ENCODE measurements around the gene DHRS11. TPM values are rescaled to one million over a fixed set of nuclear protein-coding genes. Genes with fewer than 3 reads are reported as not detected.

The DHRS11 gene, protein sequence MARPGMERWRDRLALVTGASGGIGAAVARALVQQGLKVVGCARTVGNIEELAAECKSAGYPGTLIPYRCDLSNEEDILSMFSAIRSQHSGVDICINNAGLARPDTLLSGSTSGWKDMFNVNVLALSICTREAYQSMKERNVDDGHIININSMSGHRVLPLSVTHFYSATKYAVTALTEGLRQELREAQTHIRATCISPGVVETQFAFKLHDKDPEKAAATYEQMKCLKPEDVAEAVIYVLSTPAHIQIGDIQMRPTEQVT
- total RNA-seq: 100 to 1,000 TPM in 3 of 4 donors, 10 to 100 TPM in 1; 93.1 to 307 (median 214) TPM

DNA sequence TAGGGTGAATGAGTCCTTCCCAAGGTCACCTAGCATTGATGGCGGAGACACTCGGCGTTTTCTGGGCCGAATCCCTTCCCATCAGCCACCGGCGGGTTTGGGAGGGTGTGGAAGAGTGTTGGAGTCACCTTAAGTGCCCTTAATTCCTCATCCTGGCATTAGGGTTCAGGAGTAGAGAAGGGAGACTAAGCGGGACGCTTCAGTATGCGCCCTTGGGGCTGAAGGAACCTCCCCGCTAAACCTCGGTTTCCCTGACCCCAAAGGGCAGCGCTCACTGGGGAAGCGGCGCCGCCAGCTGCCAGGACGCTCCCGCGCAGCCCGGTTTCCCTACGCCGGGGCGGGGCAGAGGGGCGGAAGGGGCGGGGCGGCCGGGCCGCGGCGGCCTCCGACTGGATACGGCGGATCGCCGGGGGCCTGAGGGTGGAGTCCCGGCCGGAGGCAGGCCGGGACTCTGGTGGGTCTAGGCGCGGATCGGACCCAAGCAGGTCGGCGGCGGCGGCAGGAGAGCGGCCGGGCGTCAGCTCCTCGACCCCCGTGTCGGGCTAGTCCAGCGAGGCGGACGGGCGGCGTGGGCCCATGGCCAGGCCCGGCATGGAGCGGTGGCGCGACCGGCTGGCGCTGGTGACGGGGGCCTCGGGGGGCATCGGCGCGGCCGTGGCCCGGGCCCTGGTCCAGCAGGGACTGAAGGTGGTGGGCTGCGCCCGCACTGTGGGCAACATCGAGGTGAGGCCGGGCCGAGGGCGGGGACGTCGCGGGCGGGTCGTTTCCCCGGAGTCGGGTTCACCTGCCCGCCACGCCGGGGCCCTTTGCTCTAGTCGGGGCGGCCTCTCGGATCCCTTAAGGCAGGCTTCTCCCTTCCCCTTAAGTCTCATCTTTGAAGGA, at the start of gene DHRS11:
Gene DHRS11, plus strand, starts transcription at position 446 of the 882 bp plus-strand sequence. Its CDS starts 131 bp downstream, at position 577.
- in situ Hi-C loops (cut with MboI; ENCODE audit: low pct_ligation_motif_present in 1 of 4, low pct_unique_long_range_greater_than_20kb in 1 of 4, low sequenced_read_pairs in 3 of 4): no loop called here

DNA sequence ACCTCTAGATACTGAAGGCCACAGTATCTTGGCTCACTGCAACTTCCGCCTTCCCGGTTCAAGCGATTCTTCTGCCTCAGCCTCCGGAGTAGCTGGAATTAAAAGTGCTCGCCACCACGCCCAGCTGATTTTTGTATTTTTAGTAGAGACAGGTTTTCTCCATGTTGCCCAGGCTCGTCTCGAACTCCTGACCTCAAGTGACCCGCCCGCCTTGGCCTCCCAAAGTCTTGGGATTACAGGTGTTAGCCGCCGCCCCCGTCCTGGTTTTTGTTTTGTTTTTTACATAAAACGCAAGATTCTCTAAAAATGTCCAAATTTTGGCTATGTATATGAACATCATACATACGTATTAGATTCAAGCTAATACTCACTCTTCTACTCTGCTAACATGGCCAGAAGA, 48.9 kb upstream of the DHRS11 start:
- no peaks in the 10 kb centered on the region for H3K27me3 ChIP-seq
- TF ChIP-seq EP300 (IDR thresholded peaks at IDR 0.05; ENCODE audit: low read depth) (no peak), POLR2A (IDR thresholded peaks at IDR 0.05) (no peak), POLR2AphosphoS5 (IDR thresholded peaks at IDR 0.05) (no peak)
- TF ChIP-seq, protein P1, sequence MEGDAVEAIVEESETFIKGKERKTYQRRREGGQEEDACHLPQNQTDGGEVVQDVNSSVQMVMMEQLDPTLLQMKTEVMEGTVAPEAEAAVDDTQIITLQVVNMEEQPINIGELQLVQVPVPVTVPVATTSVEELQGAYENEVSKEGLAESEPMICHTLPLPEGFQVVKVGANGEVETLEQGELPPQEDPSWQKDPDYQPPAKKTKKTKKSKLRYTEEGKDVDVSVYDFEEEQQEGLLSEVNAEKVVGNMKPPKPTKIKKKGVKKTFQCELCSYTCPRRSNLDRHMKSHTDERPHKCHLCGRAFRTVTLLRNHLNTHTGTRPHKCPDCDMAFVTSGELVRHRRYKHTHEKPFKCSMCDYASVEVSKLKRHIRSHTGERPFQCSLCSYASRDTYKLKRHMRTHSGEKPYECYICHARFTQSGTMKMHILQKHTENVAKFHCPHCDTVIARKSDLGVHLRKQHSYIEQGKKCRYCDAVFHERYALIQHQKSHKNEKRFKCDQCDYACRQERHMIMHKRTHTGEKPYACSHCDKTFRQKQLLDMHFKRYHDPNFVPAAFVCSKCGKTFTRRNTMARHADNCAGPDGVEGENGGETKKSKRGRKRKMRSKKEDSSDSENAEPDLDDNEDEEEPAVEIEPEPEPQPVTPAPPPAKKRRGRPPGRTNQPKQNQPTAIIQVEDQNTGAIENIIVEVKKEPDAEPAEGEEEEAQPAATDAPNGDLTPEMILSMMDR (IDR thresholded peaks at IDR 0.05): no peak
- no peak overlapping the region for H3K27ac ChIP-seq
- no peaks in the 10 kb centered on the region for H3K9me3 ChIP-seq
- in situ Hi-C loops (cut with MboI; ENCODE audit: low pct_ligation_motif_present in 1 of 4, low pct_unique_long_range_greater_than_20kb in 1 of 4, low sequenced_read_pairs in 3 of 4) (no loop called here), intact Hi-C loops (cut with DNase I; ENCODE audit: low total_unique reads) (no loop called here)
- H3K4me1 ChIP-seq: peaks cover 18 to 29% (median 25%) of the 10 kb centered on the region in 4 donors
- H3K4me3 ChIP-seq: no peak overlapping the region
- DNase-seq: no peak
- 90 to 97% methylated on average over 13 to 15 of the region's 15 CpGs for WGBS, 2 donors (ENCODE audit: low coverage in 1 of 2)
- H3K36me3 ChIP-seq: no peaks in the 10 kb centered on the region

More for the DNA sequence above, at the start of gene DHRS11:
- WGBS, 2 donors (ENCODE audit: low coverage in 1 of 2): 3% methylated on average over 45 of the region's 87 CpGs; no CpG with 5 or more reads in 1 of the 2 donors
- peak within 1 kb of the TSS; percentile 83 to 90 (median 88) for H3K27ac ChIP-seq
- H3K27me3 ChIP-seq: no peaks in the 10 kb centered on the region
- peaks cover 7 to 42% (median 23%) of the 10 kb centered on the region in 4 donors for H3K4me1 ChIP-seq
- intact Hi-C loops (cut with DNase I; ENCODE audit: low total_unique reads): no loop called here
- peak; percentile 90 for DNase-seq
- peak within 1 kb of the TSS; percentile 67 to 94 (median 82) for H3K4me3 ChIP-seq
- H3K36me3 ChIP-seq: peaks cover 0 to 16% (median 8%) of the 10 kb centered on the region in 4 donors
- no peaks in the 10 kb centered on the region for H3K9me3 ChIP-seq
- TF ChIP-seq POLR2AphosphoS5 (IDR thresholded peaks at IDR 0.05) (peak; percentile 51 to 76 (median 68)), POLR2A (IDR thresholded peaks at IDR 0.05) (peak; percentile 66), EP300 (IDR thresholded peaks at IDR 0.05; ENCODE audit: low read depth) (no peak)
- TF ChIP-seq, protein P1 (IDR thresholded peaks at IDR 0.05): peak in 1 of 5 experiments; percentile 8

DNA sequence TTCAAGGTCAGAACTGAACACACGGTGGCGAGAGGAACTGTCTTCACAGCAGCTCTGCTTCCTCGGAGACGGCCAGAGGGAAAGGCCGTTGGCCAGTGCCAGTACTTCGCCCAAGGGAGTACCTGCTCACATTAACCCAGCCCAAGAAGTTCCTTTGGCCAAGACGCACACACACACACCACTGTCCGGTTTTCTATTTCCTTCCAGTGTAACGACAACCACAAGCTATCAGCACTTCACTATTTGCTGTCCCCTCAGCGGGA, 47.7 kb upstream of the DHRS11 start:
- Histone ChIP-seq H3K27me3 (no peaks in the 10 kb centered on the region), H3K27ac (peak overlapping the region; percentile 98 to 100 (median 98)), H3K9me3 (no peaks in the 10 kb centered on the region), H3K4me1 (peaks cover 30 to 40% (median 32%) of the 10 kb centered on the region in 4 donors), H3K4me3 (peak overlapping the region; percentile 82 to 93 (median 88)), H3K36me3 (no peaks in the 10 kb centered on the region)
- WGBS, 2 donors (ENCODE audit: low coverage in 1 of 2): 0 to 1% methylated on average over 6 to 10 of the region's 10 CpGs
- peak; percentile 68 for TF ChIP-seq POLR2A (IDR thresholded peaks at IDR 0.05)
- TF ChIP-seq, protein P1 (IDR thresholded peaks at IDR 0.05): peak in 2 of 5 experiments; percentile 15 to 41
- peak; percentile 8 to 70 (median 8) for TF ChIP-seq POLR2AphosphoS5 (IDR thresholded peaks at IDR 0.05)
- no peak for TF ChIP-seq EP300 (IDR thresholded peaks at IDR 0.05; ENCODE audit: low read depth)
- DNase-seq: no peak
- in situ Hi-C loops (cut with MboI; ENCODE audit: low pct_ligation_motif_present in 1 of 4, low pct_unique_long_range_greater_than_20kb in 1 of 4, low sequenced_read_pairs in 3 of 4): no loop called here
- intact Hi-C loops (cut with DNase I; ENCODE audit: low total_unique reads): no loop called here
